ENCODE measurements around the gene SLC29A4. TPM values are rescaled to one million over a fixed set of nuclear protein-coding genes. Genes with fewer than 3 reads are reported as not detected.
A peak's percentile ranks its signal among the peaks of the same experiment; 100 is the strongest.
"Not testable (repeated sequence)": the region's sequence is repeated elsewhere in the genome, so short reads cannot be mapped to it uniquely, and the experiment has no call there.

Gene SLC29A4
- total RNA-seq, 6 donors from 2014 or later = 0.39 to 10.5 (median 1.4) TPM

DNA sequence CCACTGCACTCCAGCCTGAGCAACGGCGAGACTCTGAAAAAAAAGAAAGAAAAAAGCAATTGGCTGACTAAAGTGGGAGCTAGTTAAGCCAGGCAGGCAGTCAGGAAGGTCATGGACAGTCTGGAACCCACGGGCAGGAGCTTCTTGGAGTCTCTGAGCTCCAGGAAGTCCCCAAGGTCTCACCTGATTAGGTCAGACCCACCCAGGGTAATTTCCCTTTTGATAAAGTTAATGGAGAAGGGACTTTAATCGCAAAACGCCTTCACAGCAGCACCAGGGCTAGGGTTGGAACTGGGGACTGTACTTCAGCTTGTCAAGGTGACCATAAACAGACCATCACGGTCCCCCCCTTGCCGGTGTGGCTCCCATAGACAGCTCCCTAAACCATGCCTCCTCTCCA is 6.6 kb downstream of the SLC29A4 start:
- Histone ChIP-seq H3K4me3 (no peak overlapping the region), H3K9me3 (no peaks in the 10 kb centered on the region), H3K27me3 (peaks cover 0 to 3% (median 0%) of the 10 kb centered on the region in 4 donors), H3K27ac (no peak overlapping the region), H3K36me3 (no peaks in the 10 kb centered on the region), H3K4me1 (peaks cover 0 to 5% (median 2%) of the 10 kb centered on the region in 4 donors)
- WGBS, 2 donors = 92% methylated on average over 5 to 7 of the region's 7 CpGs
- TF ChIP-seq EP300 (IDR thresholded peaks at IDR 0.05) = no peak
- TF ChIP-seq POLR2A (IDR thresholded peaks at IDR 0.05) = no peak
- TF ChIP-seq, protein P1, sequence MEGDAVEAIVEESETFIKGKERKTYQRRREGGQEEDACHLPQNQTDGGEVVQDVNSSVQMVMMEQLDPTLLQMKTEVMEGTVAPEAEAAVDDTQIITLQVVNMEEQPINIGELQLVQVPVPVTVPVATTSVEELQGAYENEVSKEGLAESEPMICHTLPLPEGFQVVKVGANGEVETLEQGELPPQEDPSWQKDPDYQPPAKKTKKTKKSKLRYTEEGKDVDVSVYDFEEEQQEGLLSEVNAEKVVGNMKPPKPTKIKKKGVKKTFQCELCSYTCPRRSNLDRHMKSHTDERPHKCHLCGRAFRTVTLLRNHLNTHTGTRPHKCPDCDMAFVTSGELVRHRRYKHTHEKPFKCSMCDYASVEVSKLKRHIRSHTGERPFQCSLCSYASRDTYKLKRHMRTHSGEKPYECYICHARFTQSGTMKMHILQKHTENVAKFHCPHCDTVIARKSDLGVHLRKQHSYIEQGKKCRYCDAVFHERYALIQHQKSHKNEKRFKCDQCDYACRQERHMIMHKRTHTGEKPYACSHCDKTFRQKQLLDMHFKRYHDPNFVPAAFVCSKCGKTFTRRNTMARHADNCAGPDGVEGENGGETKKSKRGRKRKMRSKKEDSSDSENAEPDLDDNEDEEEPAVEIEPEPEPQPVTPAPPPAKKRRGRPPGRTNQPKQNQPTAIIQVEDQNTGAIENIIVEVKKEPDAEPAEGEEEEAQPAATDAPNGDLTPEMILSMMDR (IDR thresholded peaks at IDR 0.05) = no peak
- TF ChIP-seq POLR2AphosphoS5 (IDR thresholded peaks at IDR 0.05) = no peak
- DNase-seq (no peak), ATAC-seq (ENCODE audit: low FRiP score in 2 of 2) (no peak)

DNA sequence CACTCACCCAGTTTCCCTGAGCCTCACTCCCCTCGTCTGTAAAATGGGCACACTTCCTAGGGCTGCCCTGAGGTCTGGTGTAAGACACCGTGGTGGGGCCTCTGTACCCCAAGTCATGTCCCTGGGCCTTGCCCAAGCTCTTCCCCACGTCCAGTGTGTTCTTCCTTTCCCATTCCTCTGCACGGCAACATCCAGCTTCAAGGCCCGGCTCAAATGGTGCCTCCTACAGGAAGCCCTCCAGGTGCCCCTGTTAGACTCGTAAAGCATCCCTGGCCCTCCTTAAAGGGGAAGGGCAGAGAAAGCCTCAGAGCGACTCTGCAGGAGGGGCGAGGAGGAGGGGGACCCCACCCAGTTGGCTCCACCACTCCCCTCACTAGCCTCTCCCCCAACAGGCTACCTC is 8.6 kb downstream of the SLC29A4 start:
- Histone ChIP-seq H3K27ac (no peak overlapping the region), H3K4me3 (no peak overlapping the region), H3K9me3 (no peaks in the 10 kb centered on the region), H3K27me3 (no peaks in the 10 kb centered on the region), H3K4me1 (no peaks in the 10 kb centered on the region), H3K36me3 (no peaks in the 10 kb centered on the region)
- DNase-seq (no peak), ATAC-seq (ENCODE audit: low FRiP score in 2 of 2) (no peak)
- 84% methylated on average over 6 to 7 of the region's 8 CpGs for WGBS, 2 donors
- TF ChIP-seq POLR2AphosphoS5 (IDR thresholded peaks at IDR 0.05) (no peak), EP300 (IDR thresholded peaks at IDR 0.05) (no peak), POLR2A (IDR thresholded peaks at IDR 0.05) (no peak)
- TF ChIP-seq, protein P1 (IDR thresholded peaks at IDR 0.05) = no peak

DNA sequence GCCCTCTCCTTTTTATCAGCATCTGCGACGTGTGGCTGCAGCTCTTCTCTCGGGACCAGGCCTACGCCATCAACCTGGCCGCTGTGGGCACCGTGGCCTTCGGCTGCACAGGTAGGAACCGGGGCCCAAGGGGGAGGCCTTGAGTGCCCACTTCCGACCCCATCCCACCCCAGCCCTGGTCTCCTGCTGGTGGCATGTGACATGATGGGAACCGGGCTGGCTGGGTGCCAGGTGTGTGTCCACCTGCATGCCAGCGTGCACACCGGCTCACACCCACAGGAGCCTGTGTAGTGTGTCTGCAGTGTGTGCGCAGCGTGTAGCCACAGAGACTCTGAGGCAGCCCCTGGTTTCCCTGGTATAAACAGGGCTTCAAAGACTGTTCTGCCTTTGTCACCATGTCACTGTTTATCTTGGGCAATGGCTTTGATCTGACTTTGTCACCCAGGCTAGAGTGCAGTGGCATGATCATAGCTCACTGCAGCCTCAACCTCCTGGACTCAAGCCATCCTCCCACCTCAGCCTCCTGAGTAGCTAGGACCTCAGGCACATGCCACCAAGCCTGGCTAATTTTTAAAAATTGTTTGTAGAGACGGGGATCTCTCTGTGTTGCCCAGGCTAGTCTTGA is 9.1 kb downstream of the SLC29A4 start:
- ATAC-seq (ENCODE audit: low FRiP score in 2 of 2); H3K27me3 ChIP-seq; H3K27ac ChIP-seq; H3K36me3 ChIP-seq; H3K4me1 ChIP-seq; H3K9me3 ChIP-seq; H3K4me3 ChIP-seq: not testable (repeated sequence)
- 81 to 92% methylated on average over 10 to 13 of the region's 15 CpGs for WGBS, 2 donors
- peak in 1 of 2 donors; percentile 67 for DNase-seq

DNA sequence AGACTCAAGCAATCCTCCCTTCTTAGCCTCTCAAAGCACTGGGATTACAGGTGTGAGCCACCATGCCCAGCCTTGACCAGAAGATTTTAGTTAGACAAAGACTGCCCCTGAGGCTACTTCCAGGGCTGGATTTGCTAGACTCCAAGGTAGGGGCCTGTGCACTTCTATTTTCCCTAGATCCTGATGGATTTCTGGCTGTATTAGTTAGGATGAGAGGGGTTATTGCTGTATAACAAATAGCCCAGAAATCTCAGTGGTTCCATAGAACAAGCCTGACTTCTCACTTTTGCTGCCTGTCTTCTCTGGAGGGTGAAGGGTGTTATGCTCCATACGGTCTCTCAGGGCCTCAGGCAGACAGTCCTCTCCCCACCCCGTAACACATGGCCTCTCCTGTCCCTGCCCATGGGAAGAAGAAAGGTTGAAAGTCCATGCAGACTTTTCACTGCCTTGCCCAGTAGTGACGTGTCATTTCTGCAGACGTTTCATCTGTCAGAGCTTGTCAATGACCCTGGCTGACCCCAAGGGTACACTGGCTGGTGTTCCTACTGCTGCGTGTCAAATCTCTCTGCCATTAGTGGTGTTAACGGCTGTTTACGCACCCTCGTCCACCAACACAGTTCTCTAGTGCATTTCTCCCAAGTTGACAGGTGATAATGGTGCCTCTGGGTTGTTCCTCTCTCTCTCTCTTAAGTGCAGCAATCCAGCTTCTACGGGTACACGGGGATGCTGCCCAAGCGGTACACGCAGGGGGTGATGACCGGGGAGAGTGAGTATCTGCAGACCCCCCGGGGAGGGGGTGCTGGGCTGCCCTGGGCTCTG is 11.6 kb downstream of the SLC29A4 start:
- ATAC-seq (ENCODE audit: low FRiP score in 2 of 2) (no peak), DNase-seq (no peak)
- Histone ChIP-seq H3K27me3 (peaks cover 0 to 2% (median 0%) of the 10 kb centered on the region in 4 donors), H3K4me3 (no peak overlapping the region), H3K4me1 (peaks cover 0 to 6% (median 3%) of the 10 kb centered on the region in 4 donors), H3K36me3 (no peaks in the 10 kb centered on the region), H3K27ac (no peak overlapping the region), H3K9me3 (no peaks in the 10 kb centered on the region)
- WGBS, 2 donors = 84 to 91% methylated on average over 14 of the region's 14 CpGs
- TF ChIP-seq, protein P1 (IDR thresholded peaks at IDR 0.05) = no peak
- TF ChIP-seq EP300 (IDR thresholded peaks at IDR 0.05) (no peak), POLR2A (IDR thresholded peaks at IDR 0.05) (no peak), POLR2AphosphoS5 (IDR thresholded peaks at IDR 0.05) (no peak)

DNA sequence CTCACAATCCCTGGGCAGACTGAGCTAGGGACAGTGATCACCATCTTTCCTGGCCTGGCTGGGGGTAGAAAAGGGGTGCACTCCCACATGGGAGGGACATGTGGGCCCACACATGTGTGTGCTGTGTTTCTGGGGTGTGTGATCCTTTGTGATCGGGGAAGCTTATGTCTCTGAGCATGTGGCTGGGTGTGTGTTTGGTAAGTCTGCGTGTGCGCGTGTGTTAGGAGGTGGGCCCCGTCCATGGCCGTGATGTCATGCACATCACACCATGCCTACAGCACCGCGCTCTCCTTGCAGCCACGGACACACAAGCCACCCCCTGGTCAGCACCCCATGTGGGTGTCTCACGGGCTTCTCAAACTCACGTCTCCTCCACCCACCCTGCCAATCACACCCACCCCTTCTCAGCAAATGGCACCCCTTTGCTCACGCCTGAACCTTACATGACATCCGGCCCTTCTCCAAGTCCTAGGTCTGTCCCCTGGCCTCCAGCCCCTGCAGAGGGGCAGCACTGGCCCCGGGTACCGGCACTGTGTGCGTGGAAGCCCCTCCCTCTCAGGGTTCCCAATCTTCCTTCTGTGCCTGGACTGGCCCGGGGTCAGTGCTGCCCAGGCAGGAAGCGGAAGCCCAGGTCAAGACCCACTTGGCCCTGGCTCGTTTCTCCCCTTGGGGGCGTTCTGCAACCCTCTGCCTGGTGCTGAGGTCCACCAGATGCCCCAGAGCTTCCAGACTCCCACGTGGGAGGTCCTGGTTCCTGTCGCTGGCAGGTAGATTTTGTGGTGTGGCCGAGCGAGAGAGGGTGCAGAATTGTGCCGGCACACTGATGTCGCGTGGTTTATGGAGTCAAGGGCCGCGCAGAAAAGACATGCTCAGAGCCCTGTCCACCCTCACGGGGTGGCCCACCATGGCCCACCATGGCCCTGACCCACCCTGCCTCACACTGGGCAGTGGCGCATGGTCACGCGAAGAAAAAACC is 12.6 kb downstream of the SLC29A4 start:
- TF ChIP-seq, protein P1 (IDR thresholded peaks at IDR 0.05) = no peak
- TF ChIP-seq POLR2A (IDR thresholded peaks at IDR 0.05) = no peak
- no peak for TF ChIP-seq EP300 (IDR thresholded peaks at IDR 0.05)
- no peak for TF ChIP-seq POLR2AphosphoS5 (IDR thresholded peaks at IDR 0.05)
- ATAC-seq (ENCODE audit: low FRiP score in 2 of 2) (peak in 1 of 2 donors; percentile 1), DNase-seq (no peak)
- 84 to 89% methylated on average over 12 to 26 of the region's 33 CpGs for WGBS, 2 donors
- Histone ChIP-seq H3K4me3 (no peak overlapping the region), H3K4me1 (peaks cover 0 to 6% (median 3%) of the 10 kb centered on the region in 4 donors), H3K27me3 (peaks cover 0 to 2% (median 0%) of the 10 kb centered on the region in 4 donors), H3K36me3 (no peaks in the 10 kb centered on the region), H3K27ac (no peak overlapping the region), H3K9me3 (no peaks in the 10 kb centered on the region)
